ENCODE measurements around the gene FAM135A. TPM values are rescaled to one million over a fixed set of nuclear protein-coding genes. Genes with fewer than 3 reads are reported as not detected.
"Not testable (repeated sequence)": the region's sequence is repeated elsewhere in the genome, so short reads cannot be mapped to it uniquely, and the experiment has no call there.

Gene FAM135A
- total RNA-seq, 1 donor from 2014 or later: 10.5 TPM

DNA sequence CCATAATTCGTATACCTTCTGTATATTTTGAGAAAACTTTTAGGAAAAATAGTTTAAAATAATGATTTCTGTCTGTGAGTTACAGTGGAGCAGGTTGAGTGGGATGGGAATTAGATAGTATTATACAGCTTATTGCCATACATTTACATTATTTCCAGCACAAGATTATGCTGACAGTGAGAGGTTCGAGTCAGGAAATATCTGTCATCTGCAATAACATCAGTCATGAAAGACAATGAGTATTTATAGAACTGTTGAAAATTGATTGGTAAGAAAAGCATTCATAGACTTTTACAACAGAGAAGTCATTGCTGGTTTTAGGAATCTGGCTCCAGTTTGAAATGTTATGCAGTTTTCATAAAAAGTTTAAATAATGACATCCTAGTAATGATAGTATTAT is 45.9 kb downstream of the FAM135A start:
- intact Hi-C loops (cut with micrococcal nuclease): no loop called here
- H3K27me3 Mint-ChIP-seq: no peaks in the 10 kb centered on the region
- no peaks in the 10 kb centered on the region for H3K4me1 Mint-ChIP-seq
- no peak overlapping the region for H3K27ac Mint-ChIP-seq
- H3K36me3 Mint-ChIP-seq (ENCODE audit: low read depth): peaks cover 3% of the 10 kb centered on the region
- no peak overlapping the region for H3K4me3 Mint-ChIP-seq
- no peak for DNase-seq
- peaks cover 2% of the 10 kb centered on the region for H3K9me3 Mint-ChIP-seq

- H3K36me3 Mint-ChIP-seq (ENCODE audit: low read depth); H3K9me3 Mint-ChIP-seq; H3K27ac Mint-ChIP-seq; H3K4me1 Mint-ChIP-seq; H3K27me3 Mint-ChIP-seq; DNase-seq; H3K4me3 Mint-ChIP-seq; intact Hi-C loops (cut with micrococcal nuclease): not testable (repeated sequence)
These were observed 46.4 kb downstream of the FAM135A start for GRCh38 chr6:70459699-70460098.

- H3K27ac Mint-ChIP-seq: no peak overlapping the region
- no peaks in the 10 kb centered on the region for H3K4me1 Mint-ChIP-seq
- no peak for DNase-seq
- H3K9me3 Mint-ChIP-seq: no peaks in the 10 kb centered on the region
- intact Hi-C loops (cut with micrococcal nuclease): no loop called here
- no peak overlapping the region for H3K4me3 Mint-ChIP-seq
- no peaks in the 10 kb centered on the region for H3K36me3 Mint-ChIP-seq (ENCODE audit: low read depth)
- H3K27me3 Mint-ChIP-seq: no peaks in the 10 kb centered on the region
These were observed 56.7 kb downstream of the FAM135A start for GRCh38 chr6:70470016-70470415.

- H3K9me3 Mint-ChIP-seq; intact Hi-C loops (cut with micrococcal nuclease); H3K4me1 Mint-ChIP-seq; DNase-seq; H3K27ac Mint-ChIP-seq; H3K27me3 Mint-ChIP-seq; H3K36me3 Mint-ChIP-seq (ENCODE audit: low read depth); H3K4me3 Mint-ChIP-seq: not testable (repeated sequence)
These were observed 57.2 kb downstream of the FAM135A start for GRCh38 chr6:70470510-70470909.

- Mint-ChIP-seq H3K9me3 (peaks cover 4% of the 10 kb centered on the region), H3K4me3 (no peak overlapping the region), H3K4me1 (no peaks in the 10 kb centered on the region), H3K27ac (no peak overlapping the region), H3K27me3 (no peaks in the 10 kb centered on the region), H3K36me3 (ENCODE audit: low read depth) (peaks cover 8% of the 10 kb centered on the region)
- intact Hi-C loops (cut with micrococcal nuclease): no loop called here
- no peak for DNase-seq
These were observed 61.4 kb downstream of the FAM135A start for GRCh38 chr6:70474751-70475150.

DNA sequence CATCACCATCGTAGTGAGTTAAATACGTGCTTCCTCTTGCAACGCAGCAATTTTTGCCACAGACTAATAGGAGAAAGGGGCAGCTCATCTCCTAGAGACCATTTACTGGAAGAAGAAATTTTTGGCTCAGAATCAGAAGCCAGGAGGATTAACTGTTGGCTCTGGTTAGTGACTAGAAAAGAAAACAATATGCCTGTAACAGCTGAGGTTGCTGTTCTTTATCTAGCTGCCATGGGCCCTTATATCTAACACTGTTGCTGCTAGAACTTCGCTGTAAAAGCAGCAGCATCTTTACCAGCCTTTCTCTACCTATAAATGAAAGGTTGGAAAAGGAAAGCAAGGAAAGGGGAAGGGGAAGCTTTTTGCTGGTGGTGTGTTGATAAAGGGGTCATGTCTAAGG is 65.9 kb downstream of the FAM135A start:
- no peak for DNase-seq
- peaks cover 4% of the 10 kb centered on the region for H3K9me3 Mint-ChIP-seq
- no peaks in the 10 kb centered on the region for H3K4me1 Mint-ChIP-seq
- H3K27me3 Mint-ChIP-seq: no peaks in the 10 kb centered on the region
- no peak overlapping the region for H3K27ac Mint-ChIP-seq
- H3K4me3 Mint-ChIP-seq: no peak overlapping the region
- intact Hi-C loops (cut with micrococcal nuclease): no loop called here
- peaks cover 8% of the 10 kb centered on the region for H3K36me3 Mint-ChIP-seq (ENCODE audit: low read depth)

- H3K36me3 Mint-ChIP-seq (ENCODE audit: low read depth); DNase-seq; intact Hi-C loops (cut with micrococcal nuclease); H3K27me3 Mint-ChIP-seq; H3K4me3 Mint-ChIP-seq; H3K4me1 Mint-ChIP-seq; H3K27ac Mint-ChIP-seq; H3K9me3 Mint-ChIP-seq: not testable (repeated sequence)
These were observed 73.3 kb downstream of the FAM135A start for GRCh38 chr6:70486638-70487037.

- Mint-ChIP-seq H3K36me3 (ENCODE audit: low read depth) (no peaks in the 10 kb centered on the region), H3K27ac (no peak overlapping the region), H3K4me1 (no peaks in the 10 kb centered on the region), H3K4me3 (no peak overlapping the region), H3K27me3 (no peaks in the 10 kb centered on the region), H3K9me3 (no peaks in the 10 kb centered on the region)
- intact Hi-C loops (cut with micrococcal nuclease): no loop called here
- DNase-seq: no peak
These were observed 76.1 kb downstream of the FAM135A start for GRCh38 chr6:70489364-70489763.

DNA sequence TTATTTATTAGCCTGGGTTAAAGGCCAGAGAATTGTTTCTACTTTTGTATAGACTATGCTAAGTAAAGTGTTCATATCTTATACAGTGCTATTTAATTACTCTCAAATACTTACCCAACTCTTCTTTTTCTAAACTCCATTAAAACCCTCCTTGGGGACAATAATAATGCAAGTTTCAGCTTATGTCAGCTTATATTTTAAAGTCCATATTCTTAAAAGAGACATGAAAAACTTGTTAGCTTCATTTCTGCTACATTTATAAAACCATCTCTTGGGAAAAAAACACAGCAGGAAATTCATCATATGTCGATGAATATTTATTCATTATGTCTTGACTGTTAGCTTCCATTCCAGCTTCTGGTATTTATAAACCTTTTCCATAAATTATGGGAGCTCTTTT is 81.5 kb downstream of the FAM135A start:
- H3K36me3 Mint-ChIP-seq (ENCODE audit: low read depth): no peaks in the 10 kb centered on the region
- no peaks in the 10 kb centered on the region for H3K27me3 Mint-ChIP-seq
- intact Hi-C loops (cut with micrococcal nuclease): no loop called here
- H3K4me3 Mint-ChIP-seq: no peak overlapping the region
- H3K4me1 Mint-ChIP-seq: no peaks in the 10 kb centered on the region
- DNase-seq: no peak
- H3K27ac Mint-ChIP-seq: no peak overlapping the region
- peaks cover 6% of the 10 kb centered on the region for H3K9me3 Mint-ChIP-seq

- H3K4me1 Mint-ChIP-seq; H3K36me3 Mint-ChIP-seq (ENCODE audit: low read depth); DNase-seq; H3K27ac Mint-ChIP-seq; H3K4me3 Mint-ChIP-seq; H3K27me3 Mint-ChIP-seq; H3K9me3 Mint-ChIP-seq; intact Hi-C loops (cut with micrococcal nuclease): not testable (repeated sequence)
These were observed 82.5 kb downstream of the FAM135A start for GRCh38 chr6:70495790-70496189.

DNA sequence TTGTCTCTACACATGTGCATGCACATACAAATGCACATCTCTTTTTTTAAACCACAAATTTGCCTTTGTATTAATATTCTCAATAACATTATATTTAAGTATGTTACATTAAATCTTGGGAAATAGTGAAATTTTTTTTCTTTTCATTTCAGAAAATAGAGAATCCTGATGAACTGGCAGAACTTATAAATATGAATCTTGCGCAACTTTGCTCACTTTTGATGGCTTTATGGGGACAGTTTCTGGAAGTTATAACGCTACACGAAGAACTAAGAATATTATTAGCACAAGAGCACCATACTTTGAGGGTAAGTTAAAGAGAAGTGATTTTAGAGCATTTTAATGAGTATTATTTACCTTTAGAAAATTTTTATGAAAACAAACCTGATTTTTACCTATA is 89.2 kb downstream of the FAM135A start:
- Mint-ChIP-seq H3K4me1 (no peaks in the 10 kb centered on the region), H3K4me3 (no peak overlapping the region), H3K27ac (no peak overlapping the region), H3K9me3 (peaks cover 11% of the 10 kb centered on the region), H3K36me3 (ENCODE audit: low read depth) (peaks cover 28% of the 10 kb centered on the region), H3K27me3 (no peaks in the 10 kb centered on the region)
- intact Hi-C loops (cut with micrococcal nuclease): no loop called here
- DNase-seq: no peak

GRCh38 chr6:70503813-70504465 is 90.6 kb downstream of the FAM135A start:
- intact Hi-C loops (cut with micrococcal nuclease): no loop called here
- H3K4me3 Mint-ChIP-seq: no peak overlapping the region
- no peaks in the 10 kb centered on the region for H3K4me1 Mint-ChIP-seq
- H3K36me3 Mint-ChIP-seq (ENCODE audit: low read depth): peaks cover 28% of the 10 kb centered on the region
- peaks cover 11% of the 10 kb centered on the region for H3K9me3 Mint-ChIP-seq
- no peaks in the 10 kb centered on the region for H3K27me3 Mint-ChIP-seq
- no peak for DNase-seq
- H3K27ac Mint-ChIP-seq: no peak overlapping the region

DNA sequence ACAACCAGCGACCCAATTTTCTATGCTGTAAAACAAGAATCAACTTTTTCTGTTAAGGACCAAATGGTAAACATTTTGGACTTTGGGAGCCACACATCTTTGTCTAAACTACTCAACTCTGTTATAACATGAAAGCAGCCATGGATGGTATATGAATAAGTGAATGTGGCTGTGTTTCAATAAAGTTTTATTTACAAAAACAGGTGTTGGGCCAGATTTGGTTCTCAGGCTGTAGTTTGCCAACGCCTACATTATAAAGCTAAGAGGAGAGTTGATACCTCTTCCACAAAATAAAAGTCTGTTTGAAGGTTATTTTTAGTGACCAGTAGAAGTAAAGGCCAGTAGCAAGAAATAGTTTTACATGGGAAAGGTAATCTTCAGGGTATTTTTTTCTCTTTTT is 93.0 kb downstream of the FAM135A start:
- intact Hi-C loops (cut with micrococcal nuclease): no loop called here
- no peak for DNase-seq
- Mint-ChIP-seq H3K4me1 (no peaks in the 10 kb centered on the region), H3K9me3 (peaks cover 11% of the 10 kb centered on the region), H3K27ac (no peak overlapping the region), H3K4me3 (no peak overlapping the region), H3K36me3 (ENCODE audit: low read depth) (peaks cover 28% of the 10 kb centered on the region), H3K27me3 (no peaks in the 10 kb centered on the region)

DNA sequence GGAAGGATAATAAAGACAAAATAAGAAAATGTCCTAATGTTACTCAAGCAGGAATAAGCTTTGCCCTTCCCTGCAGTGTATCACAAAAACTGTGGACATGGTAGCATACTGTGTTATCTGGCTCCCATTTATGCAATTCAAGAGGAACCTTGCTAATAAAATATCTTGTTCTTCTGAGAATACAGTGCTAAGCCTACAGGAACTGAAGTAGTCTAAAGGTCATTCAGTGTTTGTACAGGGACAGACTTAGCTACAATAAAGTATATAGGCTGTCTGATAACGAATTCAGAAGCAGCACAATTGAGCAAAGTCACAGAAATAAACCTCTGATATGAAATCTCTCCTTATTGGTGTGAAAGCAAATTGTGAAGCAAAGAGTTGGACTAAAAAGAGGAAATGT is 93.9 kb downstream of the FAM135A start:
- peaks cover 26% of the 10 kb centered on the region for H3K36me3 Mint-ChIP-seq (ENCODE audit: low read depth)
- H3K9me3 Mint-ChIP-seq: peaks cover 11% of the 10 kb centered on the region
- DNase-seq: no peak
- no peaks in the 10 kb centered on the region for H3K27me3 Mint-ChIP-seq
- no peak overlapping the region for H3K27ac Mint-ChIP-seq
- H3K4me3 Mint-ChIP-seq: no peak overlapping the region
- intact Hi-C loops (cut with micrococcal nuclease): no loop called here
- H3K4me1 Mint-ChIP-seq: no peaks in the 10 kb centered on the region

DNA sequence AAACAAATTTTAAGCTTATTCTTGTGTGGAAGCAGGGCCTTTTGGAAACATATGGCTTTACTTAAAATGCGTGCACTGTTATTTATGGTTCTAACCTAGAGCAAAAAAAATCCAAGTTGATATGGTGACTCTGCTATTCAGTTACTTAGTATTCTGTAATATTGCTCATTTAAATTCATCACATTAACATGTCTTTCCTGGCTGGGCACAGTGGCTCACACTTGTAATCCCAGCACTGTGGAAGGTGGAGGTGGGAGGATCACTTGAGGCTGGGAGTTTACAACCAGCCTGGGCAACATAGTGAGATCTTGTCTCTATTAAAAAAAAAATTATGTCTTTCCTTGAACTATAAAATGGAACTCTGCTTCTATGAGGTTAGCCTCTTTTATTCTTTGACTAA is 95.6 kb downstream of the FAM135A start:
- intact Hi-C loops (cut with micrococcal nuclease): no loop called here
- Mint-ChIP-seq H3K36me3 (ENCODE audit: low read depth) (peaks cover 14% of the 10 kb centered on the region), H3K27ac (no peak overlapping the region), H3K4me1 (no peaks in the 10 kb centered on the region), H3K27me3 (no peaks in the 10 kb centered on the region), H3K9me3 (peaks cover 10% of the 10 kb centered on the region), H3K4me3 (no peak overlapping the region)
- DNase-seq: no peak
